ENCODE measurements around the gene TSPAN16. TPM values are rescaled to one million over a fixed set of nuclear protein-coding genes. Genes with fewer than 3 reads are reported as not detected.
A peak's percentile ranks its signal among the peaks of the same experiment; 100 is the strongest.
"Not testable (repeated sequence)": the region's sequence is repeated elsewhere in the genome, so short reads cannot be mapped to it uniquely, and the experiment has no call there.

Gene TSPAN16
- total and polyA plus RNA-seq, 3 donors from 2014 or later, result 42.5 to 180 (median 137) TPM

DNA sequence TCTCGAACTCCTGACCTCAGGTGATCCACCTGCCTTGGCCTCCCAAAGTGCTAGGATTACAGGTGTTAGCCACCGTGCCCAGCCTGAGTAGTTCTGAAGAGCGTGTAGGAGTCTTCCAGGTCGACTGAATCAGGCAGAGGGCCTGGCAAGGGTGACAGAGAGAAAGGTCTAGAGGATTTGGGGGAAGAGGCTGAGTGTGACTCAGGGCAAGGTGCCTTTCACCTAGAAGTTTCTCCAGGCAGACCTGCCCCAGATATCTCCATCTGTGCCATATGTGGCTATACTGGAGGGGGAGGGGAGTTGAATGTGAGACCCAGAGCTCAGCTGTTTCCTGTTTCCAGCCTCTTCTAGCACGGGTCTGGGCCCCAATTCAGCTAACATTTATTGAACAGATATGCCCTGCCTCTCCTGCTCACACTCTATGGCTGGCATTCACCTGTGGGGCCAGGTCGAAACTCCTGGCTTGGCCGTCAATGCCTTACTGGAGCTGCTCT lies 51.6 kb downstream of the TSPAN16 start:
- Histone ChIP-seq H3K27me3 (no peaks in the 10 kb centered on the region), H3K36me3 (ENCODE audit: low read depth, missing control alignments) (no peaks in the 10 kb centered on the region), H3K27ac (no peak overlapping the region), H3K9me3 (no peaks in the 10 kb centered on the region), H3K4me3 (no peak overlapping the region), H3K4me1 (peaks cover 9% of the 10 kb centered on the region)
- no peak for DNase-seq
- TF ChIP-seq, protein P1, sequence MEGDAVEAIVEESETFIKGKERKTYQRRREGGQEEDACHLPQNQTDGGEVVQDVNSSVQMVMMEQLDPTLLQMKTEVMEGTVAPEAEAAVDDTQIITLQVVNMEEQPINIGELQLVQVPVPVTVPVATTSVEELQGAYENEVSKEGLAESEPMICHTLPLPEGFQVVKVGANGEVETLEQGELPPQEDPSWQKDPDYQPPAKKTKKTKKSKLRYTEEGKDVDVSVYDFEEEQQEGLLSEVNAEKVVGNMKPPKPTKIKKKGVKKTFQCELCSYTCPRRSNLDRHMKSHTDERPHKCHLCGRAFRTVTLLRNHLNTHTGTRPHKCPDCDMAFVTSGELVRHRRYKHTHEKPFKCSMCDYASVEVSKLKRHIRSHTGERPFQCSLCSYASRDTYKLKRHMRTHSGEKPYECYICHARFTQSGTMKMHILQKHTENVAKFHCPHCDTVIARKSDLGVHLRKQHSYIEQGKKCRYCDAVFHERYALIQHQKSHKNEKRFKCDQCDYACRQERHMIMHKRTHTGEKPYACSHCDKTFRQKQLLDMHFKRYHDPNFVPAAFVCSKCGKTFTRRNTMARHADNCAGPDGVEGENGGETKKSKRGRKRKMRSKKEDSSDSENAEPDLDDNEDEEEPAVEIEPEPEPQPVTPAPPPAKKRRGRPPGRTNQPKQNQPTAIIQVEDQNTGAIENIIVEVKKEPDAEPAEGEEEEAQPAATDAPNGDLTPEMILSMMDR (IDR thresholded peaks at IDR 0.05), result no peak
- TF ChIP-seq POLR2A (IDR thresholded peaks at IDR 0.05), result no peak
- WGBS, 2 donors, result 82% methylated on average over 7 of the region's 7 CpGs
- intact Hi-C loops (cut with DNase I; ENCODE audit: low total_unique reads), result no loop called here

- Histone ChIP-seq H3K4me1 (peaks cover 9% of the 10 kb centered on the region), H3K27me3 (no peaks in the 10 kb centered on the region), H3K27ac (no peak overlapping the region), H3K9me3 (no peaks in the 10 kb centered on the region), H3K4me3 (no peak overlapping the region), H3K36me3 (ENCODE audit: low read depth, missing control alignments) (no peaks in the 10 kb centered on the region)
- no peak for DNase-seq
- WGBS, 2 donors, result 96 to 100% methylated on average over 3 to 4 of the region's 4 CpGs
- TF ChIP-seq, protein P1 (IDR thresholded peaks at IDR 0.05), result no peak
- no peak for TF ChIP-seq POLR2A (IDR thresholded peaks at IDR 0.05)
- intact Hi-C loops (cut with DNase I; ENCODE audit: low total_unique reads), result no loop called here
Observed at GRCh38 chr19:11349171-11349570, 53.2 kb downstream of the TSPAN16 start.

DNA sequence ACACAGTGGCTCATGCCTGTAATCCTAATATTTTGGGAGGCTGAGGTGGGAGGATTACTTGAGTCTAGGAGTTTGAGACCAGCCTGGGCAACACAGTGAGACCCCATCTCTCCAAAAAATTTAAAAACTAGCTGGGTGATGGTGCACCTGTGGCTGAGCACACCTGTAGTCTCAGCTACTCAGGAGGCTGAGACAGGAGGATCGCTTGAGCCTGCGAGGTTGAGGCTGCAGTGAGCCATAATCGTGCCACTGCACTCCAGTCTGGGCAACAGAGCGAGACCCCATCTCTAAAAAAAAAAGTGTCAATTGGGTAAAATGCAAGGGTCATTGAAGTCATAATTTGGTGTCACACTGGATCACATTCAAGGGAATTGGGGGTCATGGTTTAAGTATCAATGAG lies 58.1 kb downstream of the TSPAN16 start:
- intact Hi-C loops (cut with DNase I; ENCODE audit: low total_unique reads); H3K27ac ChIP-seq; DNase-seq; H3K36me3 ChIP-seq (ENCODE audit: low read depth, missing control alignments); H3K4me1 ChIP-seq; H3K9me3 ChIP-seq; H3K27me3 ChIP-seq; H3K4me3 ChIP-seq: not testable (repeated sequence)
- 89 to 94% methylated on average over 4 of the region's 4 CpGs for WGBS, 2 donors

- H3K4me1 ChIP-seq, result peaks cover 7% of the 10 kb centered on the region
- 5 to 9% methylated on average over 24 to 38 of the region's 62 CpGs for WGBS, 2 donors
- no peaks in the 10 kb centered on the region for H3K9me3 ChIP-seq
- intact Hi-C loops (cut with DNase I; ENCODE audit: low total_unique reads), result no loop called here
- peak; percentile 95 for DNase-seq
- no peaks in the 10 kb centered on the region for H3K27me3 ChIP-seq
- no peaks in the 10 kb centered on the region for H3K36me3 ChIP-seq (ENCODE audit: low read depth, missing control alignments)
- H3K27ac ChIP-seq, result peak within 1 kb of the TSS; percentile 59 to 72
- peak within 1 kb of the TSS; percentile 79 to 80 for H3K4me3 ChIP-seq
- no peak for TF ChIP-seq POLR2A (IDR thresholded peaks at IDR 0.05)
- TF ChIP-seq, protein P1 (IDR thresholded peaks at IDR 0.05), result no peak
Observed at GRCh38 chr19:11355160-11356073, 59.5 kb downstream of the TSPAN16 start, which contains the start of gene PLPPR2. Gene PLPPR2 (plus strand): TSS chr19:11355432. CDS start chr19:11357674, 2,242 bp downstream.

GRCh38 chr19:11356074-11356397 lies 60.1 kb downstream of the TSPAN16 start:
- Histone ChIP-seq H3K4me1 (peaks cover 7% of the 10 kb centered on the region), H3K9me3 (no peaks in the 10 kb centered on the region), H3K27me3 (no peaks in the 10 kb centered on the region), H3K36me3 (ENCODE audit: low read depth, missing control alignments) (no peaks in the 10 kb centered on the region), H3K27ac (no peak overlapping the region), H3K4me3 (peak overlapping the region; percentile 79 to 80)
- DNase-seq, result no peak
- 81 to 94% methylated on average over 6 of the region's 6 CpGs for WGBS, 2 donors
- intact Hi-C loops (cut with DNase I; ENCODE audit: low total_unique reads), result no loop called here
- TF ChIP-seq, protein P1 (IDR thresholded peaks at IDR 0.05), result no peak
- TF ChIP-seq POLR2A (IDR thresholded peaks at IDR 0.05), result no peak

All from testis (tissue), 3 donors.